GM18951 (cell line): ENCODE data around the gene OSBPL8.
"Not testable (repeated sequence)": the region's sequence is repeated elsewhere in the genome, so short reads cannot be mapped to it uniquely, and the experiment has no call there.

Source experiments
- POLR2A ChIP-seq: IDR thresholded peaks from 4 replicates; pipeline ENCODE4 v1.6.1; 2011; ENCODE audit warnings: mild to moderate bottlenecking; ENCODE audit not compliant: insufficient read length, insufficient read depth; ENCODE audit errors: extremely low read depth
- in situ Hi-C: fragments of 300-500 bp; cut with MboI; formaldehyde crosslinking; loops from one replicate; pipeline ENCODE4 v1.12.0; 2022; ENCODE audit warnings: low sequenced_read_pairs, mixed read lengths, inconsistent platforms; ENCODE audit not compliant: unreplicated experiment

Gene OSBPL8

GRCh38 chr12:76399040-76399439 is 160.5 kb downstream of the OSBPL8 start:
- no peak for TF ChIP-seq POLR2A
- in situ Hi-C loops, result no loop called here

DNA sequence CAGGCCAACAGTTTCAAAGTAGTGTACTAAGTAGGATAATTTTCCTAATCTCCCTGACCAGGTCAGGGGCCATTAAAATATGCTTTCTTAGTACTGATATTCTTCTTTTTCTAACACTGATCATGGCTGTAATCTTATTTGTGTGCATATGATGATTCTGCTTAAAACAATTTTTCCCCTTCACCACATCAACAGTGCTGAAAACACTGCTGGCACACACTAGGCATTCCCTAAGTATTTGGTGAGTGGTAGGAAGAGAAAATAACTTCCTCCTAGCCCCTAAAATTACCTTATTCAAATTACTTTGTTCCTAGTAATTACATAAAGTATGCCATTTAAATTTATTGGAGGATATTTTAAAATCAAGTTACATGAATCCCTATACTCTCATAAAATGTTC is 161.5 kb downstream of the OSBPL8 start:
- TF ChIP-seq POLR2A, result no peak
- in situ Hi-C loops, result no loop called here

- in situ Hi-C loops, result no loop called here
- TF ChIP-seq POLR2A, result no peak
These were observed 168.1 kb downstream of the OSBPL8 start for GRCh38 chr12:76391461-76391860.

- no peak for TF ChIP-seq POLR2A
- in situ Hi-C loops, result no loop called here
These were observed 172.0 kb downstream of the OSBPL8 start for GRCh38 chr12:76387614-76388013.

DNA sequence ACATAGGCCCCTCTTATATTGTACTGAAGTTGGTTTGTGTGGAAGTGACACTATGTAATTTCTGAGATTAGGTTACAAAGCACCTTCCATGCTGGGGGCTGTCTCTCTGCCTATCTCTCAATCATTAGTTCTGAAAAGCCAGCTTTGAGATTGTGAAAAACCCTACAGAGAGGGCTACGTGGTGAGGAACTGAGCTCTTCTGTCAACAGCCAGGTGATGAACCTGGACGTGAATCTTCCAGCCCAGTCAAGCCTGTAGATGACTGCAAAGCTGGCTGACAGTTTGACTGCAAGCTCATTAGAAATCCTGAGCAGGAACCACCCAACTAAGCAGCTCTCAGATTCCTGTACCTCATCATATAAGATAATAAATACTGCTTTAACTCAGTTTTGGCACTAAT is 175.0 kb downstream of the OSBPL8 start:
- in situ Hi-C loops, result no loop called here
- no peak for TF ChIP-seq POLR2A

- in situ Hi-C loops, result no loop called here
These were observed 175.6 kb downstream of the OSBPL8 start for GRCh38 chr12:76383988-76384387.

DNA sequence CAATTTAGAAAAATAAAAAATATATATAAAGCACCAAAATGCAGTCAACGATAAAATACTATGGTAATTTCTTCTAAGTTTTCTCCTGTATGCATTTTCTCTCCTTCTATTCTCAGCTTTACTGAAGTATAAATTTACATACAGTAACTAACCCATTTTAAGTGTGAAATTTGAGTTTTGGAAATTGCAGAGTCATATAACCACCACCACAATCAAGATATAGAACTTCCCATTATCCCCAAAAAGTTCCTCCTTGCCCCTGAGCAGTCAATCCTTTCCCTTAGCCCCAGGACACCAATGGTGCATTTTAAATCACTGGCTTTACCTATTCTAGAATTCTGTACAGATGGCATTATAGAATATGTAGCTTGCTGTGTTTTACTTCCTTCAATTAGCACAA is 180.3 kb downstream of the OSBPL8 start:
- in situ Hi-C loops, result no loop called here
- no peak for TF ChIP-seq POLR2A

More at GRCh38 chr12:76383988-76384387, 175.6 kb downstream of the OSBPL8 start:
- TF ChIP-seq POLR2A, result no peak

- in situ Hi-C loops, result not testable (repeated sequence)
These were observed 182.7 kb downstream of the OSBPL8 start for GRCh38 chr12:76376876-76377275.

GRCh38 chr12:76375939-76376338 is 183.6 kb downstream of the OSBPL8 start:
- in situ Hi-C loops, result no loop called here
- TF ChIP-seq POLR2A, result no peak

DNA sequence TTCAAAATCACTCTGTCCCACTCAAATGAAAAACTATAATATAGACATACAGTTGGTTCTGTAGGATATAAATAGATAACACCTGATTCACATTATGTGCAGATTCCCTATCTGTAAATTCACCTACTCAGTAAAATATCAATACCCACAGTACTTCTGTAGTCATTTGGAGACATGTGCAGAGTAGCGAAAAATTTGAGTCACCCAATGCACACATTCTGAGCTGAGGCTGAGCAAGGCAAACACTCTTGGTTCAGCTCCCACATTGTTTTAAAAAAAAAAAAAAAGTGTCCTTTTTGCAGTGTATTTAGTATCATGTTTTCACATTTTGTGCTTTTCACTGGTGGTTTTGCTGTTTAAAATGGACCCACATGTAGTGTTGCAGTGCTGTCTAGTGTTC is 184.1 kb downstream of the OSBPL8 start:
- in situ Hi-C loops, result no loop called here
- no peak for TF ChIP-seq POLR2A

GRCh38 chr12:76374386-76375020 is 185.1 kb downstream of the OSBPL8 start:
- in situ Hi-C loops, result no loop called here
- TF ChIP-seq POLR2A, result no peak

- in situ Hi-C loops, result no loop called here
These were observed 191.3 kb downstream of the OSBPL8 start for GRCh38 chr12:76368230-76368629.

DNA sequence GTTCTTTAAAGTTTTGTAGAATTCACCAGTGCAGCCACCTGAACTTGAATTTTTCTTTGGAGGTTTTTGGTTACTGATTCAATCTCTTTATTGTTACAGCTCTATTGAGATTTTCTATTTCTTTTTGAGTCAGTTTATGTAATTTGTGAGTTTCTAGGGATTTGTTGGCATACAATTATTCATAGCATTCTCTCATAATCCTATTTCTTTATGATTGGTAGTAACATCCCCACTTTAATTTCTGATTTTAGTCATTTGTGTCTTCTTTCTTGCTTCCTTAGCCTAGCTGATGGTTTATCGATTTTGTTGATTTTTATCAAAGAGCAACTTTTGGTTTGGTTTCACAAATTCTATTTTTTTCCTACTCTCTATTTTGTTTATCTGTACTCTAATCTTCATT is 193.4 kb downstream of the OSBPL8 start:
- in situ Hi-C loops, result no loop called here
- no peak for TF ChIP-seq POLR2A

More at GRCh38 chr12:76368230-76368629, 191.3 kb downstream of the OSBPL8 start:
- TF ChIP-seq POLR2A, result no peak

GRCh38 chr12:76364131-76364530 is 195.4 kb downstream of the OSBPL8 start:
- in situ Hi-C loops, result not testable (repeated sequence)

DNA sequence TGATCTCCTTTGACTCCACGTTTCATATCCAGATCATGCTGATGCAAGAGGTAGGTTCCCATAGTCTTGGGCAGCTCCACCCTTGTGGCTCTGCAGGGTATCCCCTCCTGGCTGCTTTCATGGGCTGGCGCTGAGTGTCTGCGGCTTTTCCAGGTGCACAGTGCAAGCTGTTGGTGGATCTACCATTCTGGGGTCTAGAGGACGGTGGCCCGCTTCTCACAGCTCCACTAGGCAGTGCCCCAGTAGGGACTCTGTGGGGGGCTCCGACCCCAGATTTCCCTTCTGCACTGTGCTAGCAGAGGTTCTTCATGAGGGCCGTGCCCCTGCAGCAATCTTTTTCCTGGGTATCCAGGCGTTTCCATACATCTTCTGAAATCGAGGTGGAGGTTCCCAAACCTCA is 199.3 kb downstream of the OSBPL8 start:
- in situ Hi-C loops, result no loop called here
- TF ChIP-seq POLR2A, result no peak
